HL-60/S4 (cell line): ENCODE results near the gene CFL2.
"Not testable (repeated sequence)": the region's sequence is repeated elsewhere in the genome, so short reads cannot be mapped to it uniquely, and the experiment has no call there.

Experiments used
- in situ Hi-C: fragments of 300-500 bp; cut with MboI; formaldehyde crosslinking; loops from 2 replicates; pipeline ENCODE4 v1.14.3; 2022; ENCODE audit warnings: low sequenced_read_pairs

Gene CFL2

GRCh38 chr14:34711796-34712712 lies 2.3 kb downstream of the CFL2 start:
- in situ Hi-C loops, result no loop called here

GRCh38 chr14:34711169-34711568 lies 3.2 kb downstream of the CFL2 start:
- in situ Hi-C loops, result no loop called here

- in situ Hi-C loops, result no loop called here
Measured at GRCh38 chr14:34710744-34711143, 3.6 kb downstream of the CFL2 start.

- in situ Hi-C loops, result no loop called here
Measured at GRCh38 chr14:34710006-34710405, 4.4 kb downstream of the CFL2 start.

- in situ Hi-C loops, result no loop called here
Measured at GRCh38 chr14:34707722-34708121, 6.7 kb downstream of the CFL2 start.

- in situ Hi-C loops, result no loop called here
Measured at GRCh38 chr14:34701808-34702207, 12.6 kb downstream of the CFL2 start.

GRCh38 chr14:34700622-34701130 lies 13.7 kb downstream of the CFL2 start:
- in situ Hi-C loops, result no loop called here

- in situ Hi-C loops, result no loop called here
Measured at GRCh38 chr14:34699873-34700621, 14.3 kb downstream of the CFL2 start.

GRCh38 chr14:34694216-34694615 lies 20.2 kb downstream of the CFL2 start:
- in situ Hi-C loops, result not testable (repeated sequence)

- in situ Hi-C loops, result no loop called here
Measured at GRCh38 chr14:34693228-34693939, 21.0 kb downstream of the CFL2 start.

- in situ Hi-C loops, result no loop called here
Measured at GRCh38 chr14:34692898-34693227, 21.5 kb downstream of the CFL2 start.

GRCh38 chr14:34692348-34692747 lies 22.0 kb downstream of the CFL2 start:
- in situ Hi-C loops, result no loop called here

- in situ Hi-C loops, result no loop called here
Measured at GRCh38 chr14:34691206-34691605, 23.2 kb downstream of the CFL2 start.

GRCh38 chr14:34688470-34689206 lies 25.8 kb downstream of the CFL2 start:
- in situ Hi-C loops, result no loop called here

- in situ Hi-C loops, result no loop called here
Measured at GRCh38 chr14:34685819-34686428, 28.5 kb downstream of the CFL2 start.

GRCh38 chr14:34684578-34684977 lies 29.8 kb downstream of the CFL2 start:
- in situ Hi-C loops, result no loop called here

- in situ Hi-C loops, result no loop called here
Measured at GRCh38 chr14:34682787-34683321, 31.5 kb downstream of the CFL2 start.

GRCh38 chr14:34680806-34681479 lies 33.5 kb downstream of the CFL2 start:
- in situ Hi-C loops, result no loop called here

- in situ Hi-C loops, result no loop called here
Measured at GRCh38 chr14:34678735-34679134, 35.7 kb downstream of the CFL2 start.
